HCT116 (cell line): Measurements from ENCODE around the gene TCERG1L. TPM values are rescaled to one million over a fixed set of nuclear protein-coding genes. Genes with fewer than 3 reads are reported as not detected.

Source experiments
- ATAC-seq: fragments of 200-7000 bp; cut with Tn5 transposase; 2 replicates; pipeline ENCODE4 v1.9.1; 2020; ENCODE audit warnings: mild to moderate bottlenecking, moderate library complexity
- BruUV-seq: library from RNA; stranded (reverse); fragments of 400-500 nt; replicated peaks from 2 replicates; lab custom pipeline; 2021; lab: Mats Ljungman, UMichigan
- CTCF ChIA-PET: fragments of 300-600 bp; sonication (Branson Sonifier 250); formaldehyde crosslinking; loops from one replicate; lab custom pipeline; 2021; ENCODE audit warnings: antibody characterized with exemption; lab: Charles Lee
- POLR2A ChIA-PET: fragments of 300-600, 350-600 bp; sonication (Branson Sonifier 250); formaldehyde crosslinking; loops from one replicate; lab custom pipeline; 2021; ENCODE audit warnings: antibody characterized with exemption; lab: Charles Lee
- RAD21 ChIA-PET, 2 experiments: fragments of 300-600 bp; sonication (Branson Sonifier 250); formaldehyde crosslinking; loops; one replicate each; lab custom pipeline; 2023; ENCODE audit warnings: low total read pairs in 2 of 2; ENCODE audit not compliant: uncharacterized antibody in 2 of 2, unreplicated experiment in 2 of 2, low non-redundant PET in 1 of 2; lab: Charles Lee
- DNase-seq: peaks from one replicate; pipeline ENCODE4 v3.0.0-alpha.2; 2010; ENCODE audit warnings: low read depth, low spot score
- H2AFZ ChIP-seq: fragments of 200-600 bp; shearing (Covaris generic), sonication (generic); 2 replicates; pipeline ENCODE4 v1.6.1; 2017; ENCODE audit warnings: low read depth, mixed run types, mixed read lengths, antibody characterized with exemption, low read length; ENCODE audit not compliant: poor library complexity, severe bottlenecking
- H3K27ac ChIP-seq: 2 replicates; pipeline ENCODE4 v1.5.1; 2012; ENCODE audit warnings: low read depth, low read length
- H3K27me3 ChIP-seq: fragments of 200-600 bp; sonication (generic); 2 replicates; pipeline ENCODE4 v1.6.1; 2016; ENCODE audit warnings: mixed run types, low read length, mixed read lengths; ENCODE audit not compliant: insufficient read depth
- H3K36me3 ChIP-seq, 2 experiments: fragments of 200-500 bp in 1 of 2; fragments of 200-600 bp in 1 of 2; sonication (Bioruptor generic) in 1 of 2; sonication (generic) in 1 of 2; 2 replicates each; pipeline versions ENCODE4 v1.5.1 to v1.6.1; 2014 to 2016; ENCODE audit warnings: low read length in 2 of 2, inconsistent platforms in 1 of 2, mixed read lengths in 1 of 2, mixed run types in 1 of 2; ENCODE audit not compliant: insufficient read depth in 2 of 2, control insufficient read depth in 1 of 2
- H3K4me1 ChIP-seq, 2 experiments: fragments of 200-600 bp in 1 of 2; sonication (generic) in 1 of 2; 2 replicates each; pipeline versions ENCODE4 v1.5.1 to v1.6.1; 2012 to 2017; ENCODE audit warnings: low read length in 2 of 2, inconsistent platforms in 1 of 2, mild to moderate bottlenecking in 1 of 2, mixed read lengths in 1 of 2, mixed run types in 1 of 2, moderate library complexity in 1 of 2; ENCODE audit not compliant: insufficient read depth in 2 of 2, control insufficient read depth in 1 of 2
- H3K4me2 ChIP-seq: fragments of 200-600 bp; sonication (generic); 2 replicates; pipeline ENCODE4 v1.6.1; 2017; ENCODE audit warnings: mixed run types, low read length, mixed read lengths
- H3K4me3 ChIP-seq, 2 experiments: fragments of 200-600 bp in 1 of 2; sonication (generic) in 1 of 2; replicated peaks in 1 of 2; 2 replicates each; pipeline ENCODE4 v1.5.1; 2011 to 2016; ENCODE audit warnings: low read length in 2 of 2, control low read depth in 1 of 2, low read depth in 1 of 2, mild to moderate bottlenecking in 1 of 2, mixed read lengths in 1 of 2, mixed run types in 1 of 2
- H3K79me2 ChIP-seq: fragments of 200-600 bp; sonication (generic); 2 replicates; pipeline ENCODE4 v1.6.1; 2017; ENCODE audit warnings: mild to moderate bottlenecking, mixed run types, low read length, moderate library complexity, mixed read lengths; ENCODE audit not compliant: insufficient read depth
- H3K9ac ChIP-seq: fragments of 200-600 bp; sonication (generic); 2 replicates; pipeline ENCODE4 v1.6.1; 2016; ENCODE audit warnings: low read length, mixed read lengths
- H3K9me2 ChIP-seq: fragments of 200-600 bp; sonication (generic), shearing (Covaris generic); 2 replicates; pipeline ENCODE4 v1.6.1; 2017; ENCODE audit warnings: mixed run types, mild to moderate bottlenecking, moderate library complexity; ENCODE audit not compliant: insufficient read depth
- H3K9me3 ChIP-seq, 2 experiments: fragments of 200-500 bp in 1 of 2; fragments of 200-600 bp in 1 of 2; sonication (Bioruptor generic) in 1 of 2; sonication (generic) in 1 of 2; 2 replicates each; pipeline ENCODE4 v1.6.1; 2014 to 2017; ENCODE audit warnings: low read length in 2 of 2, mixed read lengths in 2 of 2, inconsistent platforms in 1 of 2, low read depth in 1 of 2, mild to moderate bottlenecking in 1 of 2, mixed run types in 1 of 2, moderate library complexity in 1 of 2; ENCODE audit not compliant: control insufficient read depth in 1 of 2, insufficient read depth in 1 of 2
- H4K20me1 ChIP-seq: fragments of 200-600 bp; sonication (generic), shearing (Covaris generic); 2 replicates; pipeline ENCODE4 v1.6.1; 2017; ENCODE audit warnings: mixed run types, mild to moderate bottlenecking, moderate library complexity; ENCODE audit not compliant: insufficient read depth
- CEBPB ChIP-seq: IDR thresholded peaks from 2 replicates; pipeline ENCODE4 v1.6.1; 2012; ENCODE audit warnings: low read depth
- EGR1 ChIP-seq: IDR thresholded peaks from 2 replicates; pipeline ENCODE4 v1.6.1; 2012; ENCODE audit warnings: low read depth
- EZH2 ChIP-seq: fragments of 200-600 bp; sonication (generic); IDR thresholded peaks from 2 replicates; pipeline ENCODE4 v1.6.1; 2017; ENCODE audit warnings: antibody characterized with exemption, mixed run types
- EZH2phosphoT487 ChIP-seq: fragments of 200-600 bp; IDR thresholded peaks from 2 replicates; pipeline ENCODE4 v1.6.1; 2018; ENCODE audit warnings: antibody characterized with exemption, borderline replicate concordance
- FOSL1 ChIP-seq: IDR thresholded peaks from 2 replicates; pipeline ENCODE4 v1.6.1; 2012; ENCODE audit warnings: low read depth
- JUND ChIP-seq: IDR thresholded peaks from 2 replicates; pipeline ENCODE4 v1.6.1; 2012
- MAX ChIP-seq: IDR thresholded peaks from 2 replicates; pipeline ENCODE4 v1.6.1; 2012
- TCF7L2 ChIP-seq: IDR thresholded peaks from 2 replicates; pipeline ENCODE4 v1.7.0; 2011; ENCODE audit warnings: borderline replicate concordance, inconsistent platforms; ENCODE audit not compliant: insufficient read depth, insufficient read length; ENCODE audit errors: extremely low read depth
- YY1 ChIP-seq: IDR thresholded peaks from 2 replicates; pipeline ENCODE4 v1.6.1; 2011; ENCODE audit warnings: low read length, low read depth, moderate library complexity, mild to moderate bottlenecking; ENCODE audit not compliant: insufficient replicate concordance; ENCODE audit errors: extremely low read depth
- intact Hi-C: fragments of 100-400 bp; cut with micrococcal nuclease; formaldehyde crosslinking; loops from 2 replicates; pipeline ENCODE4 v1.10.0; 2022
- total RNA-seq: library from RNA; stranded (reverse); gene quantifications from one replicate; pipeline ENCODE4 v1.2.1, GENCODE V29; 2021; ENCODE audit not compliant: unreplicated experiment
- TF ChIP-seq, protein P1 (sequence below): IDR thresholded peaks from 2 replicates; pipeline ENCODE4 v1.6.1; 2011; ENCODE audit warnings: mild to moderate bottlenecking, low read length, moderate library complexity; ENCODE audit not compliant: insufficient replicate concordance; ENCODE audit errors: extremely low read depth

The TCERG1L gene
- total RNA-seq, 1 experiment from 2014 or later, result not detected

GRCh38 chr10:131320860-131321604 lies 9.5 kb upstream of the TCERG1L start:
- ChIA-PET RAD21 (no interaction called here), POLR2A (no interaction called here), CTCF (no interaction called here)
- no peak overlapping the region for H3K9ac ChIP-seq
- H3K9me2 ChIP-seq, result no peaks in the 10 kb centered on the region
- no peaks in the 10 kb centered on the region for H4K20me1 ChIP-seq
- intact Hi-C loops, result no loop called here
- TF ChIP-seq TCF7L2, result no peak
- TF ChIP-seq EZH2, result no peak
- TF ChIP-seq FOSL1, result no peak
- no peak for TF ChIP-seq CEBPB
- TF ChIP-seq, protein P1, sequence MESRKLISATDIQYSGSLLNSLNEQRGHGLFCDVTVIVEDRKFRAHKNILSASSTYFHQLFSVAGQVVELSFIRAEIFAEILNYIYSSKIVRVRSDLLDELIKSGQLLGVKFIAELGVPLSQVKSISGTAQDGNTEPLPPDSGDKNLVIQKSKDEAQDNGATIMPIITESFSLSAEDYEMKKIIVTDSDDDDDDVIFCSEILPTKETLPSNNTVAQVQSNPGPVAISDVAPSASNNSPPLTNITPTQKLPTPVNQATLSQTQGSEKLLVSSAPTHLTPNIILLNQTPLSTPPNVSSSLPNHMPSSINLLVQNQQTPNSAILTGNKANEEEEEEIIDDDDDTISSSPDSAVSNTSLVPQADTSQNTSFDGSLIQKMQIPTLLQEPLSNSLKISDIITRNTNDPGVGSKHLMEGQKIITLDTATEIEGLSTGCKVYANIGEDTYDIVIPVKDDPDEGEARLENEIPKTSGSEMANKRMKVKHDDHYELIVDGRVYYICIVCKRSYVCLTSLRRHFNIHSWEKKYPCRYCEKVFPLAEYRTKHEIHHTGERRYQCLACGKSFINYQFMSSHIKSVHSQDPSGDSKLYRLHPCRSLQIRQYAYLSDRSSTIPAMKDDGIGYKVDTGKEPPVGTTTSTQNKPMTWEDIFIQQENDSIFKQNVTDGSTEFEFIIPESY, result no peak
- no peak for TF ChIP-seq MAX
- TF ChIP-seq EGR1, result no peak
- no peak for TF ChIP-seq EZH2phosphoT487
- TF ChIP-seq YY1, result no peak
- TF ChIP-seq JUND, result no peak
- no peak overlapping the region for H2AFZ ChIP-seq
- H3K4me1 ChIP-seq, result no peaks in the 10 kb centered on the region
- ATAC-seq, result no peak
- no peak overlapping the region for H3K4me3 ChIP-seq
- H3K79me2 ChIP-seq, result no peaks in the 10 kb centered on the region
- H3K27ac ChIP-seq, result no peak overlapping the region
- no TSS peak for BruUV-seq
- no peaks in the 10 kb centered on the region for H3K27me3 ChIP-seq
- no peaks in the 10 kb centered on the region for H3K9me3 ChIP-seq
- no peak overlapping the region for H3K4me2 ChIP-seq
- H3K36me3 ChIP-seq, result no peaks in the 10 kb centered on the region
- no peak for DNase-seq
